Cardiac muscle cell (in vitro differentiated cells and primary cell): ENCODE measurements around the gene PHC2. TPM values are rescaled to one million over a fixed set of nuclear protein-coding genes. Genes with fewer than 3 reads are reported as not detected.

ENCODE experiments used
- DNase-seq, 2 donors: peaks; one replicate each; pipeline versions ENCODE4 v3.0.0 to v3.0.0-alpha.2; 2010 to 2017; ENCODE audit warnings: low read depth in 1 of 2, low spot score in 1 of 2
- H3K27ac ChIP-seq: fragments of 200-600 bp; sonication (generic); 2 replicates; pipeline ENCODE4 v1.5.1; 2016
- H3K27me3 ChIP-seq: fragments of 200-600 bp; sonication (generic); 2 replicates; pipeline ENCODE4 v1.6.0; 2016; ENCODE audit warnings: control low read depth
- H3K36me3 ChIP-seq: fragments of 200-600 bp; sonication (generic); 2 replicates; pipeline ENCODE4 v1.5.1; 2016; ENCODE audit warnings: control low read depth
- H3K4me1 ChIP-seq: fragments of 200-600 bp; sonication (generic); 2 replicates; pipeline ENCODE4 v1.8.1; 2017; ENCODE audit warnings: low read depth, mild to moderate bottlenecking, mixed run types
- H3K4me3 ChIP-seq: fragments of 200-600 bp; sonication (generic); 2 replicates; pipeline ENCODE4 v1.5.1; 2016; ENCODE audit warnings: mild to moderate bottlenecking
- H3K9me3 ChIP-seq: fragments of 200-600 bp; sonication (generic); 2 replicates; pipeline ENCODE4 v1.5.1; 2017; ENCODE audit warnings: low read depth, mild to moderate bottlenecking, control low read depth
- CTCF ChIP-seq: IDR thresholded peaks from 2 replicates; pipeline ENCODE4 v1.5.1; 2012; ENCODE audit warnings: low read depth, mild to moderate bottlenecking, low read length
- polyA plus RNA-seq: library from polyadenylated mRNA; unstranded; fragments of >200 nt; fragmentation: Nextera tagmentation; extraction: Ambion mirVana; gene quantifications from 2 replicates; pipeline ENCODE4 v1.2.1, GENCODE V29; 2016
- total RNA-seq: library from RNA; depleted of rRNA; stranded (reverse); fragments of >200 nt; gene quantifications from 2 replicates; pipeline ENCODE4 v1.2.3, GENCODE V29; 2016

The PHC2 gene
- total and polyA plus RNA-seq, 2 experiments from 2014 or later, result 81.8 to 86.0 TPM

GRCh38 chr1:33335020-33335419 lies 95.9 kb downstream of the PHC2 start:
- peaks cover 25% of the 10 kb centered on the region for H3K4me1 ChIP-seq
- peak in 1 of 2 donors; percentile 47 for DNase-seq
- no peaks in the 10 kb centered on the region for H3K27me3 ChIP-seq
- TF ChIP-seq CTCF, result no peak
- H3K9me3 ChIP-seq, result no peaks in the 10 kb centered on the region
- H3K36me3 ChIP-seq, result peaks cover 21% of the 10 kb centered on the region
- H3K27ac ChIP-seq, result no peak overlapping the region
- H3K4me3 ChIP-seq, result no peak overlapping the region

- no peak for TF ChIP-seq CTCF
- Histone ChIP-seq H3K4me3 (no peak overlapping the region), H3K36me3 (peaks cover 30% of the 10 kb centered on the region), H3K9me3 (no peaks in the 10 kb centered on the region), H3K4me1 (peaks cover 16% of the 10 kb centered on the region), H3K27ac (no peak overlapping the region), H3K27me3 (no peaks in the 10 kb centered on the region)
- DNase-seq, result peak in 1 of 2 donors; percentile 92
Measured at GRCh38 chr1:33334081-33334552, 96.8 kb downstream of the PHC2 start.

- Histone ChIP-seq H3K4me1 (peaks cover 4% of the 10 kb centered on the region), H3K36me3 (peaks cover 40% of the 10 kb centered on the region)
Measured at GRCh38 chr1:33332881-33333280, 98.0 kb downstream of the PHC2 start.

GRCh38 chr1:33332357-33332789 lies 98.5 kb downstream of the PHC2 start:
- H3K4me3 ChIP-seq, result no peak overlapping the region
- no peak for TF ChIP-seq CTCF
- peak in 1 of 2 donors; percentile 87 for DNase-seq
- peaks cover 45% of the 10 kb centered on the region for H3K36me3 ChIP-seq
- no peaks in the 10 kb centered on the region for H3K4me1 ChIP-seq
- no peaks in the 10 kb centered on the region for H3K9me3 ChIP-seq
- H3K27me3 ChIP-seq, result no peaks in the 10 kb centered on the region
- no peak overlapping the region for H3K27ac ChIP-seq

More at GRCh38 chr1:33332881-33333280, 98.0 kb downstream of the PHC2 start:
- no peak for DNase-seq
- Histone ChIP-seq H3K4me3 (no peak overlapping the region), H3K27ac (no peak overlapping the region), H3K27me3 (no peaks in the 10 kb centered on the region), H3K9me3 (no peaks in the 10 kb centered on the region)
- no peak for TF ChIP-seq CTCF

- Histone ChIP-seq H3K9me3 (no peaks in the 10 kb centered on the region), H3K4me3 (no peak overlapping the region), H3K27ac (no peak overlapping the region), H3K27me3 (no peaks in the 10 kb centered on the region), H3K4me1 (no peaks in the 10 kb centered on the region), H3K36me3 (peaks cover 52% of the 10 kb centered on the region)
- DNase-seq, result no peak
- TF ChIP-seq CTCF, result no peak
Measured at GRCh38 chr1:33331444-33332356, 99.2 kb downstream of the PHC2 start.
